ENCODE data around the gene PRTG. TPM values are rescaled to one million over a fixed set of nuclear protein-coding genes. Genes with fewer than 3 reads are reported as not detected.

PRTG gene
- total and polyA plus RNA-seq, 10 of the 15 experiments (the other 5 are each of a cell fraction or from before 2014, with no cell fraction given): under 0.01 to 0.25 TPM; not detected in 8

- TF ChIP-seq, protein P1, sequence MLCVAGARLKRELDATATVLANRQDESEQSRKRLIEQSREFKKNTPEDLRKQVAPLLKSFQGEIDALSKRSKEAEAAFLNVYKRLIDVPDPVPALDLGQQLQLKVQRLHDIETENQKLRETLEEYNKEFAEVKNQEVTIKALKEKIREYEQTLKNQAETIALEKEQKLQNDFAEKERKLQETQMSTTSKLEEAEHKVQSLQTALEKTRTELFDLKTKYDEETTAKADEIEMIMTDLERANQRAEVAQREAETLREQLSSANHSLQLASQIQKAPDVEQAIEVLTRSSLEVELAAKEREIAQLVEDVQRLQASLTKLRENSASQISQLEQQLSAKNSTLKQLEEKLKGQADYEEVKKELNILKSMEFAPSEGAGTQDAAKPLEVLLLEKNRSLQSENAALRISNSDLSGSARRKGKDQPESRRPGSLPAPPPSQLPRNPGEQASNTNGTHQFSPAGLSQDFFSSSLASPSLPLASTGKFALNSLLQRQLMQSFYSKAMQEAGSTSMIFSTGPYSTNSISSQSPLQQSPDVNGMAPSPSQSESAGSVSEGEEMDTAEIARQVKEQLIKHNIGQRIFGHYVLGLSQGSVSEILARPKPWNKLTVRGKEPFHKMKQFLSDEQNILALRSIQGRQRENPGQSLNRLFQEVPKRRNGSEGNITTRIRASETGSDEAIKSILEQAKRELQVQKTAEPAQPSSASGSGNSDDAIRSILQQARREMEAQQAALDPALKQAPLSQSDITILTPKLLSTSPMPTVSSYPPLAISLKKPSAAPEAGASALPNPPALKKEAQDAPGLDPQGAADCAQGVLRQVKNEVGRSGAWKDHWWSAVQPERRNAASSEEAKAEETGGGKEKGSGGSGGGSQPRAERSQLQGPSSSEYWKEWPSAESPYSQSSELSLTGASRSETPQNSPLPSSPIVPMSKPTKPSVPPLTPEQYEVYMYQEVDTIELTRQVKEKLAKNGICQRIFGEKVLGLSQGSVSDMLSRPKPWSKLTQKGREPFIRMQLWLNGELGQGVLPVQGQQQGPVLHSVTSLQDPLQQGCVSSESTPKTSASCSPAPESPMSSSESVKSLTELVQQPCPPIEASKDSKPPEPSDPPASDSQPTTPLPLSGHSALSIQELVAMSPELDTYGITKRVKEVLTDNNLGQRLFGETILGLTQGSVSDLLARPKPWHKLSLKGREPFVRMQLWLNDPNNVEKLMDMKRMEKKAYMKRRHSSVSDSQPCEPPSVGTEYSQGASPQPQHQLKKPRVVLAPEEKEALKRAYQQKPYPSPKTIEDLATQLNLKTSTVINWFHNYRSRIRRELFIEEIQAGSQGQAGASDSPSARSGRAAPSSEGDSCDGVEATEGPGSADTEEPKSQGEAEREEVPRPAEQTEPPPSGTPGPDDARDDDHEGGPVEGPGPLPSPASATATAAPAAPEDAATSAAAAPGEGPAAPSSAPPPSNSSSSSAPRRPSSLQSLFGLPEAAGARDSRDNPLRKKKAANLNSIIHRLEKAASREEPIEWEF (IDR thresholded peaks at IDR 0.05; ENCODE audit: insufficient replicate concordance, low read depth, low read length): no peak
- TF ChIP-seq TAF1 (IDR thresholded peaks at IDR 0.05; ENCODE audit: borderline replicate concordance, low read depth, low read length) (no peak), JUNB (IDR thresholded peaks at IDR 0.05) (peak; percentile 74), DPF2 (IDR thresholded peaks at IDR 0.05) (0 out of 2 replicates have a peak, but pooled peaks have one; percentile 23), RUNX3 (IDR thresholded peaks at IDR 0.05; ENCODE audit: low read length) (peak; percentile 30; the same call in 1 of the 2 replicates), YY1 (IDR thresholded peaks at IDR 0.05; ENCODE audit: low read depth, low read length) (no peak), HDAC6 (IDR thresholded peaks at IDR 0.05; ENCODE audit: unreplicated experiment) (no peak), NFIC (IDR thresholded peaks at IDR 0.05; ENCODE audit: low read depth, low read length) (peak; percentile 62; the same call in 1 of the 2 replicates), FOXK2 (IDR thresholded peaks at IDR 0.05) (no peak), SMC3 (IDR thresholded peaks at IDR 0.05; ENCODE audit: borderline replicate concordance, low read length) (no peak), BACH1 (IDR thresholded peaks at IDR 0.05; ENCODE audit: borderline replicate concordance) (no peak), ESRRA (IDR thresholded peaks at IDR 0.05; ENCODE audit: low read length) (no peak), CEBPZ (IDR thresholded peaks at IDR 0.05; ENCODE audit: low read depth, low read length) (no peak), CHD4 (IDR thresholded peaks at IDR 0.05) (no peak)
- TF ChIP-seq, protein P2, sequence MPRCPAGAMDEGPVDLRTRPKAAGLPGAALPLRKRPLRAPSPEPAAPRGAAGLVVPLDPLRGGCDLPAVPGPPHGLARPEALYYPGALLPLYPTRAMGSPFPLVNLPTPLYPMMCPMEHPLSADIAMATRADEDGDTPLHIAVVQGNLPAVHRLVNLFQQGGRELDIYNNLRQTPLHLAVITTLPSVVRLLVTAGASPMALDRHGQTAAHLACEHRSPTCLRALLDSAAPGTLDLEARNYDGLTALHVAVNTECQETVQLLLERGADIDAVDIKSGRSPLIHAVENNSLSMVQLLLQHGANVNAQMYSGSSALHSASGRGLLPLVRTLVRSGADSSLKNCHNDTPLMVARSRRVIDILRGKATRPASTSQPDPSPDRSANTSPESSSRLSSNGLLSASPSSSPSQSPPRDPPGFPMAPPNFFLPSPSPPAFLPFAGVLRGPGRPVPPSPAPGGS (IDR thresholded peaks at IDR 0.05; ENCODE audit: borderline replicate concordance, insufficient read depth, low read depth, low read length, poor library complexity, severe bottlenecking): no peak
- TF ChIP-seq, protein P3, sequence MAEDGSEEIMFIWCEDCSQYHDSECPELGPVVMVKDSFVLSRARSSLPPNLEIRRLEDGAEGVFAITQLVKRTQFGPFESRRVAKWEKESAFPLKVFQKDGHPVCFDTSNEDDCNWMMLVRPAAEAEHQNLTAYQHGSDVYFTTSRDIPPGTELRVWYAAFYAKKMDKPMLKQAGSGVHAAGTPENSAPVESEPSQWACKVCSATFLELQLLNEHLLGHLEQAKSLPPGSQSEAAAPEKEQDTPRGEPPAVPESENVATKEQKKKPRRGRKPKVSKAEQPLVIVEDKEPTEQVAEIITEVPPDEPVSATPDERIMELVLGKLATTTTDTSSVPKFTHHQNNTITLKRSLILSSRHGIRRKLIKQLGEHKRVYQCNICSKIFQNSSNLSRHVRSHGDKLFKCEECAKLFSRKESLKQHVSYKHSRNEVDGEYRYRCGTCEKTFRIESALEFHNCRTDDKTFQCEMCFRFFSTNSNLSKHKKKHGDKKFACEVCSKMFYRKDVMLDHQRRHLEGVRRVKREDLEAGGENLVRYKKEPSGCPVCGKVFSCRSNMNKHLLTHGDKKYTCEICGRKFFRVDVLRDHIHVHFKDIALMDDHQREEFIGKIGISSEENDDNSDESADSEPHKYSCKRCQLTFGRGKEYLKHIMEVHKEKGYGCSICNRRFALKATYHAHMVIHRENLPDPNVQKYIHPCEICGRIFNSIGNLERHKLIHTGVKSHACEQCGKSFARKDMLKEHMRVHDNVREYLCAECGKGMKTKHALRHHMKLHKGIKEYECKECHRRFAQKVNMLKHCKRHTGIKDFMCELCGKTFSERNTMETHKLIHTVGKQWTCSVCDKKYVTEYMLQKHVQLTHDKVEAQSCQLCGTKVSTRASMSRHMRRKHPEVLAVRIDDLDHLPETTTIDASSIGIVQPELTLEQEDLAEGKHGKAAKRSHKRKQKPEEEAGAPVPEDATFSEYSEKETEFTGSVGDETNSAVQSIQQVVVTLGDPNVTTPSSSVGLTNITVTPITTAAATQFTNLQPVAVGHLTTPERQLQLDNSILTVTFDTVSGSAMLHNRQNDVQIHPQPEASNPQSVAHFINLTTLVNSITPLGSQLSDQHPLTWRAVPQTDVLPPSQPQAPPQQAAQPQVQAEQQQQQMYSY (CRISPR knock-in tag; IDR thresholded peaks at IDR 0.05): no peak
Observed at GRCh38 chr15:55685286-55685685, 57.7 kb downstream of the PRTG start (continued).
